IMR-90 (cell line): ENCODE data around the gene GABRP.

Source experiments
- BHLHE40 ChIP-seq: fragments of 150-350 bp; IDR thresholded peaks from 2 replicates; pipeline ENCODE4 v1.6.1; 2016; ENCODE audit warnings: mild to moderate bottlenecking, low read depth, low read length
- CEBPB ChIP-seq: IDR thresholded peaks from 2 replicates; pipeline ENCODE4 v1.6.1; 2012; ENCODE audit warnings: low read depth, low read length, improper control_type of control experiment
- CHD1 ChIP-seq: IDR thresholded peaks from 2 replicates; pipeline ENCODE4 v1.6.1; 2012; ENCODE audit warnings: low read depth, low read length, improper control_type of control experiment
- CTCF ChIP-seq: conservative IDR thresholded peaks from 2 replicates; pipeline ENCODE4 v1.5.1; 2012; ENCODE audit warnings: mild to moderate bottlenecking, low read depth, low read length, improper control_type of control experiment
- ELK1 ChIP-seq: fragments of 150-350 bp; IDR thresholded peaks from 2 replicates; pipeline ENCODE4 v1.6.1; 2016; ENCODE audit warnings: low read depth, mild to moderate bottlenecking, low read length, moderate library complexity, borderline replicate concordance
- FOS ChIP-seq: fragments of 150-350 bp; IDR thresholded peaks from 2 replicates; pipeline ENCODE4 v1.6.1; 2016; ENCODE audit warnings: low read depth, low read length
- MAFK ChIP-seq: IDR thresholded peaks from 2 replicates; pipeline ENCODE4 v1.6.1; 2012; ENCODE audit warnings: low read depth, low read length, improper control_type of control experiment
- MXI1 ChIP-seq: IDR thresholded peaks from 2 replicates; pipeline ENCODE4 v1.6.1; 2012; ENCODE audit warnings: low read depth, mild to moderate bottlenecking, low read length, moderate library complexity, borderline replicate concordance
- POLR2A ChIP-seq: IDR thresholded peaks from 2 replicates; pipeline ENCODE4 v1.6.1; 2012; ENCODE audit warnings: mild to moderate bottlenecking, low read depth, low read length
- RAD21 ChIP-seq: IDR thresholded peaks from 2 replicates; pipeline ENCODE4 v1.6.1; 2012; ENCODE audit warnings: low read length, improper control_type of control experiment
- RFX5 ChIP-seq: IDR thresholded peaks from 2 replicates; pipeline ENCODE4 v1.8.0; 2012; ENCODE audit warnings: low read depth, mild to moderate bottlenecking, low read length, moderate library complexity
- SMC3 ChIP-seq: fragments of 150-350 bp; IDR thresholded peaks from 2 replicates; pipeline ENCODE4 v1.6.1; 2016; ENCODE audit warnings: low read depth, mild to moderate bottlenecking, antibody characterized with exemption, low read length, moderate library complexity
- USF2 ChIP-seq: fragments of 150-350 bp; IDR thresholded peaks from 2 replicates; pipeline ENCODE4 v1.6.1; 2017; ENCODE audit warnings: mild to moderate bottlenecking, antibody characterized with exemption, low read length, low read depth

GRCh38 chr5:170769898-170770416 lies 13.6 kb upstream of the GABRP start:
- no peak for TF ChIP-seq ELK1
- TF ChIP-seq CTCF: no peak
- TF ChIP-seq CEBPB: no peak
- TF ChIP-seq FOS: no peak
- TF ChIP-seq CHD1: no peak
- TF ChIP-seq RFX5: no peak
- no peak for TF ChIP-seq USF2
- TF ChIP-seq POLR2A: no peak
- no peak for TF ChIP-seq RAD21
- TF ChIP-seq MAFK: no peak
- no peak for TF ChIP-seq MXI1
- no peak for TF ChIP-seq SMC3
- no peak for TF ChIP-seq BHLHE40
